OCI-LY3 (cell line): ENCODE data around the gene ARL8B.

Experiments
- H2AFZ ChIP-seq: fragments of 200-600, 300-600 bp; shearing (Covaris generic); 2 replicates; pipeline ENCODE4 v1.6.0; 2014; ENCODE audit warnings: antibody characterized with exemption, low read depth, low read length
- H3K27ac ChIP-seq: fragments of 200-600, 300-600 bp; sonication (generic); 2 replicates; pipeline ENCODE4 v1.5.1; 2014; ENCODE audit warnings: mild to moderate bottlenecking, low read length, moderate library complexity, mixed read lengths
- H3K27me3 ChIP-seq: fragments of 200-600, 300-600 bp; sonication (generic); 2 replicates; pipeline ENCODE4 v1.6.1; 2014; ENCODE audit warnings: low read depth, low read length, mixed read lengths
- H3K36me3 ChIP-seq: fragments of 200-600, 300-600 bp; sonication (generic); replicated peaks from 2 replicates; pipeline ENCODE3; 2014; ENCODE audit warnings: low read depth, low read length, mixed read lengths
- H3K4me1 ChIP-seq: fragments of 300-600, 200-600 bp; sonication (generic); 2 replicates; pipeline ENCODE4 v1.6.1; 2014; ENCODE audit warnings: low read length, mixed read lengths
- H3K4me2 ChIP-seq: fragments of 200-600, 300-600 bp; sonication (generic); 2 replicates; pipeline ENCODE4 v1.6.1; 2014; ENCODE audit warnings: low read length, mixed read lengths
- H3K4me3 ChIP-seq: fragments of 300-600, 200-600 bp; sonication (generic); 2 replicates; pipeline ENCODE4 v1.5.1; 2014; ENCODE audit warnings: antibody characterized with exemption, mild to moderate bottlenecking, low read length, moderate library complexity
- H3K79me2 ChIP-seq: fragments of 300-600, 200-600 bp; shearing (Covaris generic); 2 replicates; pipeline ENCODE4 v1.6.1; 2014; ENCODE audit warnings: mild to moderate bottlenecking, low read length, mixed read lengths
- H3K9ac ChIP-seq: fragments of 300-600, 200-600 bp; shearing (Covaris generic); 2 replicates; pipeline ENCODE4 v1.6.0; 2014; ENCODE audit warnings: mild to moderate bottlenecking, low read length, moderate library complexity
- H3K9me3 ChIP-seq: fragments of 200-600, 300-600 bp; shearing (Covaris generic); 2 replicates; pipeline ENCODE4 v1.6.1; 2014; ENCODE audit warnings: low read length, mixed read lengths; ENCODE audit not compliant: insufficient read depth
- H4K20me1 ChIP-seq: fragments of 200-600, 300-600 bp; sonication (generic); 2 replicates; pipeline ENCODE4 v1.6.1; 2016; ENCODE audit warnings: low read length, mixed read lengths; ENCODE audit not compliant: insufficient read depth
- EZH2phosphoT487 ChIP-seq: fragments of 200-600 bp; shearing (Covaris generic); IDR thresholded peaks from 2 replicates; pipeline ENCODE4 v1.6.1; 2018; ENCODE audit warnings: antibody characterized with exemption, mixed run types, low read depth
- TF ChIP-seq, protein P1 (sequence below): fragments of 200-600, 300-600 bp; sonication (generic); IDR thresholded peaks from 2 replicates; pipeline ENCODE4 v1.5.1; 2014; ENCODE audit warnings: antibody characterized with exemption, low read length, low read depth

Gene ARL8B

DNA sequence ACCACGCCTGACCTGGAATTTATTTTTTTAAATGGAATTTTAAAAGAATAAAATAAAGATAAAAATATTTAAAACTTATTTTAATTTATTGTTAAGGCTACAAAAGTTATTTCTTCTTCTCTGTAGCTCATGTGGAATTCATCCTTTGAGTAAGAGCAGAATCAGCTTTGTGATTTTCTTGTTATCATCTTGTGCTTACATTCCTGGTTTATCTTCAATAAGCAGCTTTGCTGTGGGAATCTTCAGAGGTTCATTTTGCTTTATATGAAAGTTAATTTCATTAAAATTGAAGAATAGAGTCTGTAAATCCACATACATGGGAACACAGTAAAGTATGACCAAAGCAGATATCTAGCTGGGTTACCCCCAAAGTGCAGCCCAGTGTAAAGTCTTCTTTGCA, 35.4 kb upstream of the ARL8B start:
- Histone ChIP-seq H3K27me3 (peaks cover 19% of the 10 kb centered on the region; the same call in 1 of the 2 replicates), H2AFZ (no peak overlapping the region), H3K9me3 (no peaks in the 10 kb centered on the region), H4K20me1 (no peaks in the 10 kb centered on the region), H3K4me3 (no peak overlapping the region), H3K4me2 (no peak overlapping the region), H3K36me3 (no peaks in the 10 kb centered on the region), H3K4me1 (no peaks in the 10 kb centered on the region), H3K79me2 (no peaks in the 10 kb centered on the region), H3K27ac (no peak overlapping the region), H3K9ac (no peak overlapping the region)
- TF ChIP-seq, protein P1, sequence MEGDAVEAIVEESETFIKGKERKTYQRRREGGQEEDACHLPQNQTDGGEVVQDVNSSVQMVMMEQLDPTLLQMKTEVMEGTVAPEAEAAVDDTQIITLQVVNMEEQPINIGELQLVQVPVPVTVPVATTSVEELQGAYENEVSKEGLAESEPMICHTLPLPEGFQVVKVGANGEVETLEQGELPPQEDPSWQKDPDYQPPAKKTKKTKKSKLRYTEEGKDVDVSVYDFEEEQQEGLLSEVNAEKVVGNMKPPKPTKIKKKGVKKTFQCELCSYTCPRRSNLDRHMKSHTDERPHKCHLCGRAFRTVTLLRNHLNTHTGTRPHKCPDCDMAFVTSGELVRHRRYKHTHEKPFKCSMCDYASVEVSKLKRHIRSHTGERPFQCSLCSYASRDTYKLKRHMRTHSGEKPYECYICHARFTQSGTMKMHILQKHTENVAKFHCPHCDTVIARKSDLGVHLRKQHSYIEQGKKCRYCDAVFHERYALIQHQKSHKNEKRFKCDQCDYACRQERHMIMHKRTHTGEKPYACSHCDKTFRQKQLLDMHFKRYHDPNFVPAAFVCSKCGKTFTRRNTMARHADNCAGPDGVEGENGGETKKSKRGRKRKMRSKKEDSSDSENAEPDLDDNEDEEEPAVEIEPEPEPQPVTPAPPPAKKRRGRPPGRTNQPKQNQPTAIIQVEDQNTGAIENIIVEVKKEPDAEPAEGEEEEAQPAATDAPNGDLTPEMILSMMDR, result no peak
- no peak for TF ChIP-seq EZH2phosphoT487

DNA sequence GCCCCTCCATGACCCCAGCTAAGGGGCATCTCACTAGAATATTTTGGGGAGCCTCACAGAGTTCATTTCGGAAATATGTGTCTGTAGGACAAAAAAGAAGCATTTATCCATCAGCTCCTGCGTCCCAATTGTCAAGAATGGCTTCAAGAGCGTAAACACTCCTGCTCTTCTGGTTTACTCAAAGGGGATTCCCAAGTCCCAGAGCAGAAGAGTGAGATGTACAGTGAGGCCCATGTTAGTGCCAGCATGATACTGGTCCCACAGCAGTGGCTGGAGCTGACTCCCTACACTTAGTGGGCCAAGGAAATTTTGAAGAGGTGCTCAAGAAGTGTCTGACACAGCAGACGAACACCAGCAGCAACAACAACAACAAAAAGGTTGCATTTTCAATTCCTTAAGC, 34.9 kb upstream of the ARL8B start:
- peaks cover 22% of the 10 kb centered on the region; the same call in 1 of the 2 replicates for H3K27me3 ChIP-seq
- H3K4me3 ChIP-seq, result no peak overlapping the region
- no peaks in the 10 kb centered on the region for H3K4me1 ChIP-seq
- H3K27ac ChIP-seq, result no peak overlapping the region
- H3K79me2 ChIP-seq, result no peaks in the 10 kb centered on the region
- H3K36me3 ChIP-seq, result no peaks in the 10 kb centered on the region
- no peak overlapping the region for H3K9ac ChIP-seq
- no peak overlapping the region for H3K4me2 ChIP-seq
- TF ChIP-seq, protein P1, result no peak
- TF ChIP-seq EZH2phosphoT487, result no peak
- H2AFZ ChIP-seq, result no peak overlapping the region
- H3K9me3 ChIP-seq, result no peaks in the 10 kb centered on the region
- H4K20me1 ChIP-seq, result no peaks in the 10 kb centered on the region

DNA sequence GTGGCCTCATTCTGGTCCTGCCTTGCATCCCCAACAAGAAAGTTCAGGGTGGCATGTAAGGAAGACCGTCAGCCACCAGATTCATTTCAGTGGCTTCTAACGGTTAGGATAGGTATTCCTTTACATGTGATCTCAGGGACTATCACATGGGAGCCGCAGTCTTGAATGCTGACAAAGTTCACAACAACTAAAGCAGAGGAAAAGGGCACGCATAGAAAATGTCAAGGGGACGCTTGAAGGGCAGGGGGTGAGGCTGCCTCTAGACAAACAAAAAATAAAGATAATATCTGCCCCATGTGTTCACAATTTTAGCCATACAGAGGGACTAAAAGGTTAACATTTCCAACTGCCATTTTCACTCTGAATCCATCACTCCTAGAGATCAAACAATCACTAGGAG, 31.9 kb upstream of the ARL8B start:
- Histone ChIP-seq H3K4me3 (no peak overlapping the region), H3K9ac (no peak overlapping the region), H2AFZ (no peak overlapping the region)

DNA sequence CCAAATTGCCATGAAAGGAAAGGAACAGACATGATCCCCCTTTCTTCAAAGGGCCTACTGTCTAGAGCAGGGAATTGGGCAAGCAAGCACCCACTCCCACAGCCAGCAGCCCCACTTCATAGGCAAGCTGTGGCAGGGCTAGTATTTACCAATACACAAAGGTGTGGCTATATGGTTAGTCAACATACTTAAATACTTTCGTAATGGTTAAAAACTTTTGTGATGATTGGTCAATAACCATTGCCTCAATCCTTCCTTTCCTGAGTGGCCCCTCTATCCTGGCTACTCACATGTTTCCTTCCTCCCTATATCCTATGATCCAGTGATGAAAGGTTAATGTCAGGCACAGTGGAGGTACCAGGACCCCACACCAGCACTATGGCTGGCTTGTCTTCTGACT, 30.1 kb upstream of the ARL8B start:
- H3K4me3 ChIP-seq, result no peak overlapping the region
- no peaks in the 10 kb centered on the region for H3K9me3 ChIP-seq
- peaks cover 13% of the 10 kb centered on the region; the same call in 1 of the 2 replicates for H3K27me3 ChIP-seq
- no peaks in the 10 kb centered on the region for H3K36me3 ChIP-seq
- TF ChIP-seq, protein P1, result no peak
- no peak for TF ChIP-seq EZH2phosphoT487
- no peak overlapping the region for H3K9ac ChIP-seq
- no peak overlapping the region for H2AFZ ChIP-seq
- no peak overlapping the region for H3K27ac ChIP-seq
- no peaks in the 10 kb centered on the region for H3K79me2 ChIP-seq
- H3K4me2 ChIP-seq, result no peak overlapping the region
- H4K20me1 ChIP-seq, result no peaks in the 10 kb centered on the region
- H3K4me1 ChIP-seq, result no peaks in the 10 kb centered on the region

More for the DNA sequence above, 31.9 kb upstream of the ARL8B start:
- Histone ChIP-seq H3K36me3 (no peaks in the 10 kb centered on the region), H3K9me3 (no peaks in the 10 kb centered on the region), H3K27me3 (peaks cover 19% of the 10 kb centered on the region; the same call in 1 of the 2 replicates), H3K4me1 (no peaks in the 10 kb centered on the region), H3K27ac (no peak overlapping the region), H3K4me2 (no peak overlapping the region), H3K79me2 (no peaks in the 10 kb centered on the region), H4K20me1 (no peaks in the 10 kb centered on the region)
- TF ChIP-seq EZH2phosphoT487, result no peak

DNA sequence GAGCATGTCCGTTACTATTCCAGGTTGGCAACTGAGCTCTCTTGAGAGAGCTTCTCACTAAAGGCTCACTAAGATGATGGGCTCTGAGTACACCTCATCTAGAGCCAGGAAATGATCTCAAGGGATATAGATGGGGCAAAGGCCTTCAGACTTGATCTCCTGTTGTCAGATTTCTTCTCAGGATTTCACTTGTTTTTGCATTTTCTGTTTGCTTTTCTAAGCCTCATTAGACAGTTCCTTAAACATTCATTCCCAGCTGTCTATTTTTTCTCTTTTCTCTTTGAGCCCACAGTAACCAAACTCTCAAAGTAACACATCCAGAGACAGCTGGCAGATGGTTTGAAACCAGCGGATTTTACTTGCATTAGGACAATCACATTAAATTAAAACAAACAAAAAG, 28.4 kb upstream of the ARL8B start:
- H3K27me3 ChIP-seq, result peaks cover 12% of the 10 kb centered on the region; the same call in 1 of the 2 replicates
- H3K36me3 ChIP-seq, result no peaks in the 10 kb centered on the region
- H3K4me1 ChIP-seq, result no peaks in the 10 kb centered on the region
- no peaks in the 10 kb centered on the region for H4K20me1 ChIP-seq
- H3K9ac ChIP-seq, result no peak overlapping the region
- H3K27ac ChIP-seq, result no peak overlapping the region
- no peaks in the 10 kb centered on the region for H3K79me2 ChIP-seq
- H2AFZ ChIP-seq, result no peak overlapping the region
- no peak overlapping the region for H3K4me3 ChIP-seq
- no peak overlapping the region for H3K4me2 ChIP-seq
- no peak for TF ChIP-seq EZH2phosphoT487
- no peaks in the 10 kb centered on the region for H3K9me3 ChIP-seq
